NCI-H146 treated with DMSO at 0.1 percent for 48 hours (cell line): ENCODE data around the gene GRIK3.

Experiments used
- DNase-seq: peaks from one replicate; lab custom pipeline; 2025; ENCODE audit not compliant: unreplicated experiment; lab: John Stamatoyannopoulos, UW

Gene GRIK3

GRCh38 chr1:36881541-36881940 is 152.8 kb downstream of the GRIK3 start:
- DNase-seq = no peak

GRCh38 chr1:36881068-36881405 is 153.3 kb downstream of the GRIK3 start:
- no peak for DNase-seq

- DNase-seq = no peak
These were observed 153.9 kb downstream of the GRIK3 start for GRCh38 chr1:36880155-36881067.

- no peak for DNase-seq
These were observed 154.7 kb downstream of the GRIK3 start for GRCh38 chr1:36879613-36880012.

- no peak for DNase-seq
These were observed 157.3 kb downstream of the GRIK3 start for GRCh38 chr1:36876990-36877389.

- no peak for DNase-seq
These were observed 159.8 kb downstream of the GRIK3 start for GRCh38 chr1:36874271-36875060.

GRCh38 chr1:36872858-36873257 is 161.5 kb downstream of the GRIK3 start:
- DNase-seq = no peak

GRCh38 chr1:36872126-36872754 is 162.1 kb downstream of the GRIK3 start:
- no peak for DNase-seq

- DNase-seq = no peak
These were observed 163.0 kb downstream of the GRIK3 start for GRCh38 chr1:36871146-36871971.

GRCh38 chr1:36869826-36870225 is 164.5 kb downstream of the GRIK3 start:
- DNase-seq = no peak

GRCh38 chr1:36869054-36869453 is 165.3 kb downstream of the GRIK3 start:
- DNase-seq = no peak

- no peak for DNase-seq
These were observed 166.7 kb downstream of the GRIK3 start for GRCh38 chr1:36867575-36867974.

GRCh38 chr1:36866169-36866814 is 168.0 kb downstream of the GRIK3 start:
- DNase-seq = no peak

- no peak for DNase-seq
These were observed 168.8 kb downstream of the GRIK3 start for GRCh38 chr1:36865602-36865900.

GRCh38 chr1:36864823-36865601 is 169.3 kb downstream of the GRIK3 start:
- no peak for DNase-seq

- DNase-seq = no peak
These were observed 170.0 kb downstream of the GRIK3 start for GRCh38 chr1:36864182-36864822.

- DNase-seq = no peak
These were observed 170.8 kb downstream of the GRIK3 start for GRCh38 chr1:36863500-36863899.

GRCh38 chr1:36863061-36863460 is 171.3 kb downstream of the GRIK3 start:
- no peak for DNase-seq

- no peak for DNase-seq
These were observed 172.9 kb downstream of the GRIK3 start for GRCh38 chr1:36861375-36861774.
